Spleen (tissue), 11 donors: ENCODE results near the gene CA10. TPM values are rescaled to one million over a fixed set of nuclear protein-coding genes. Genes with fewer than 3 reads are reported as not detected.

Experiments used
- DNase-seq: peaks from one replicate; pipeline ENCODE4 v3.0.0-alpha.2; 2020
- H3K27ac ChIP-seq, 8 donors: fragments of 200-600 bp; sonication (generic) in 7 of 8; 1 replicate in 4 of 8; 2 replicates in 4 of 8; pipeline versions ENCODE4 v1.5.0 to v1.8.0; 2016 to 2021; ENCODE audit warnings: inconsistent platforms in 4 of 8, mild to moderate bottlenecking in 4 of 8, moderate library complexity in 1 of 8
- H3K27me3 ChIP-seq, 7 donors: fragments of 200-600 bp; sonication (generic) in 6 of 7; replicated peaks in 1 of 7; 1 replicate in 4 of 7; 2 replicates in 3 of 7; pipeline versions ENCODE4 v1.5.0 to v1.8.0; 2016 to 2021; ENCODE audit warnings: inconsistent platforms in 3 of 7, mild to moderate bottlenecking in 1 of 7
- H3K36me3 ChIP-seq, 6 donors: fragments of 200-600 bp; sonication (generic) in 5 of 6; 1 replicate in 4 of 6; 2 replicates in 2 of 6; pipeline versions ENCODE4 v1.5.0 to v1.8.0; 2016 to 2021; ENCODE audit warnings: inconsistent platforms in 2 of 6
- H3K4me1 ChIP-seq, 6 donors: fragments of 200-600 bp; sonication (generic) in 5 of 6; 1 replicate in 3 of 6; 2 replicates in 3 of 6; pipeline versions ENCODE4 v1.5.0 to v1.8.0; 2016 to 2021; ENCODE audit warnings: inconsistent platforms in 3 of 6
- H3K4me3 ChIP-seq, 8 donors: fragments of 200-600 bp; sonication (generic) in 7 of 8; 1 replicate in 4 of 8; 2 replicates in 4 of 8; pipeline versions ENCODE4 v1.5.0 to v1.8.0; 2016 to 2021; ENCODE audit warnings: inconsistent platforms in 4 of 8, mild to moderate bottlenecking in 4 of 8, moderate library complexity in 2 of 8
- H3K9me3 ChIP-seq, 8 donors: fragments of 200-600 bp; sonication (generic) in 7 of 8; 1 replicate in 4 of 8; 2 replicates in 4 of 8; pipeline versions ENCODE4 v1.5.0 to v1.8.0; 2016 to 2021; ENCODE audit warnings: inconsistent platforms in 4 of 8
- CTCF ChIP-seq, 11 experiments: fragments of 200-600 bp in 7 of 11; fragments of 450-650 bp in 4 of 11; sonication (generic) in 4 of 11; IDR thresholded peaks in 8 of 11; conservative IDR thresholded peaks in 3 of 11; 1 replicate in 7 of 11; 2 replicates in 4 of 11; pipeline versions ENCODE4 v1.4.0 to v1.8.0; 2016 to 2021; ENCODE audit warnings: antibody characterized with exemption in 11 of 11, inconsistent platforms in 4 of 11, mild to moderate bottlenecking in 1 of 11
- POLR2A ChIP-seq, 3 donors: fragments of 450-650 bp; IDR thresholded peaks; one replicate each; pipeline ENCODE4 v1.5.1; 2017; ENCODE audit warnings: antibody characterized with exemption in 3 of 3, mild to moderate bottlenecking in 1 of 3
- POLR2AphosphoS5 ChIP-seq, 3 donors: sonication (generic); formaldehyde crosslinking; IDR thresholded peaks; one replicate each; pipeline ENCODE4 v1.5.1; 2017; ENCODE audit warnings: antibody characterized with exemption in 3 of 3
- WGBS, 5 donors: extraction: QIAGEN DNeasy Blood & Tissue Kit in 3 of 5; methylation state at CpG; one replicate each; pipeline versions ENCODE4 v1.1.5 to v1.1.7; 2013 to 2018; 5-methylcytosine and 5-hydroxymethylcytosine counted together
- intact Hi-C: fragments of 100-400 bp; cut with DNase I; formaldehyde crosslinking; loops from one replicate; pipeline ENCODE4 v1.15.0; 2023; ENCODE audit warnings: low total_unique reads
- polyA plus RNA-seq, 3 donors: library from polyadenylated mRNA; stranded (reverse); fragments of 200-250 nt; gene quantifications; one replicate each; pipeline ENCODE4 v1.2.1, GENCODE V29; 2013
- total RNA-seq, 7 donors: library from RNA; depleted of rRNA in 3 of 7; stranded (reverse); fragments of >200 nt in 3 of 7; fragmentation: NEBNext Ultra II Directional in 4 of 7; extraction: Animal tissue kit (Norgen Biotek cat#: 25700) in 4 of 7; gene quantifications; one replicate each; pipeline versions ENCODE4 v1.1.0 to v1.2.1, GENCODE V29; 2016 to 2021
- donor health status: healthy with polysubstance abuse.
- donor health status: DM: no; HTN: no; CAD: no; lungs with moderate emphysema.
- donor health status: DM: no; HTN: no; CAD: no.
- donor health status: Bipolar disorder and iron deficiency.
- donor health status: healthy.
- donor health status: DM: no; HTN: no; CAD: no.
- donor health status: DM: yes; HTN: yes; CAD: no.

CA10 gene
- total and polyA plus RNA-seq, 10 donors, result 0.19 to 0.22 TPM; not detected in 8

GRCh38 chr17:51667706-51668083, 490.8 kb downstream of the CA10 start:
- TF ChIP-seq POLR2A (IDR thresholded peaks at IDR 0.05) (no peak), POLR2AphosphoS5 (IDR thresholded peaks at IDR 0.05) (no peak), CTCF (IDR thresholded peaks at IDR 0.05 in 8 of 11, conservative IDR thresholded peaks at IDR 0.05 in 3 of 11) (no peak)
- H3K4me1 ChIP-seq, result no peaks in the 10 kb centered on the region
- H3K4me3 ChIP-seq, result no peak overlapping the region

GRCh38 chr17:51666971-51667705, 491.4 kb downstream of the CA10 start:
- intact Hi-C loops, result no loop called here
- DNase-seq, result no peak
- TF ChIP-seq CTCF (IDR thresholded peaks at IDR 0.05 in 8 of 11, conservative IDR thresholded peaks at IDR 0.05 in 3 of 11) (no peak), POLR2A (IDR thresholded peaks at IDR 0.05) (no peak), POLR2AphosphoS5 (IDR thresholded peaks at IDR 0.05) (no peak)
- whole genome bisulfite sequencing, 5 donors, result 64 to 77% (median 65%) methylated on average over 1 of the region's 1 CpG
- no peaks in the 10 kb centered on the region for H3K27me3 ChIP-seq
- H3K9me3 ChIP-seq, result no peaks in the 10 kb centered on the region
- H3K36me3 ChIP-seq, result no peaks in the 10 kb centered on the region
- H3K4me1 ChIP-seq, result no peaks in the 10 kb centered on the region
- H3K4me3 ChIP-seq, result no peak overlapping the region
- H3K27ac ChIP-seq, result no peak overlapping the region

More at GRCh38 chr17:51667706-51668083, 490.8 kb downstream of the CA10 start:
- Histone ChIP-seq H3K36me3 (no peaks in the 10 kb centered on the region), H3K27ac (no peak overlapping the region), H3K27me3 (no peaks in the 10 kb centered on the region), H3K9me3 (no peaks in the 10 kb centered on the region)
- no peak for DNase-seq
- intact Hi-C loops, result no loop called here
- WGBS, 5 donors, result 65 to 82% (median 70%) methylated on average over 2 of the region's 2 CpGs

- Histone ChIP-seq H3K9me3 (no peaks in the 10 kb centered on the region), H3K36me3 (no peaks in the 10 kb centered on the region), H3K27ac (no peak overlapping the region), H3K27me3 (peaks cover 0 to 19% (median 0%) of the 10 kb centered on the region in 7 donors), H3K4me1 (no peaks in the 10 kb centered on the region), H3K4me3 (no peak overlapping the region)
- intact Hi-C loops, result no loop called here
- DNase-seq, result no peak
- 78 to 92% (median 84%) methylated on average over 2 of the region's 2 CpGs for WGBS, 5 donors
- TF ChIP-seq CTCF (IDR thresholded peaks at IDR 0.05 in 8 of 11, conservative IDR thresholded peaks at IDR 0.05 in 3 of 11) (no peak), POLR2A (IDR thresholded peaks at IDR 0.05) (no peak), POLR2AphosphoS5 (IDR thresholded peaks at IDR 0.05) (no peak)
Measured at GRCh38 chr17:51662204-51663056, 496.1 kb downstream of the CA10 start.

GRCh38 chr17:51661403-51661802, 497.1 kb downstream of the CA10 start:
- no peak overlapping the region for H3K27ac ChIP-seq
- WGBS, 5 donors, result 61 to 85% (median 70%) methylated on average over 4 of the region's 4 CpGs
- no peak for TF ChIP-seq POLR2AphosphoS5 (IDR thresholded peaks at IDR 0.05)
- no peak for TF ChIP-seq CTCF (IDR thresholded peaks at IDR 0.05 in 8 of 11, conservative IDR thresholded peaks at IDR 0.05 in 3 of 11)
- no peak for TF ChIP-seq POLR2A (IDR thresholded peaks at IDR 0.05)
- intact Hi-C loops, result no loop called here
- no peaks in the 10 kb centered on the region for H3K4me1 ChIP-seq
- DNase-seq, result no peak
- peaks cover 0 to 19% (median 0%) of the 10 kb centered on the region in 7 donors for H3K27me3 ChIP-seq
- H3K36me3 ChIP-seq, result no peaks in the 10 kb centered on the region
- H3K9me3 ChIP-seq, result no peaks in the 10 kb centered on the region
- H3K4me3 ChIP-seq, result no peak overlapping the region
